H1 (cell line): ENCODE data around the gene PPRC1. TPM values are rescaled to one million over a fixed set of nuclear protein-coding genes. Genes with fewer than 3 reads are reported as not detected.

Experiments
- CHD7 ChIP-seq: fragments of 300-600 bp; sonication (generic); IDR thresholded peaks from 2 replicates; pipeline ENCODE4 v1.7.1; 2012; ENCODE audit warnings: low read length, moderate library complexity, mild to moderate bottlenecking, inconsistent platforms; ENCODE audit not compliant: insufficient replicate concordance
- polyA plus RNA-seq, 7 experiments: library from polyadenylated mRNA; depleted of rRNA in 3 of 7; stranded (reverse) in 5 of 7; unstranded in 2 of 7; fragments of >200 nt in 5 of 7; fragments of 200-250 nt in 2 of 7; gene quantifications; 1 replicate in 5 of 7; 2 replicates in 1 of 7; 4 replicates in 1 of 7; pipeline versions ENCODE4 v1.2.1 to v1.2.3, GENCODE V29; 2011 to 2013; ENCODE audit warnings: missing spikeins in 2 of 7, mixed read lengths in 2 of 7
- total RNA-seq: library from RNA; stranded (reverse); fragmentation: NEBNext Ultra II Directional; extraction: Animal tissue kit (Norgen Biotek cat#: 25700); gene quantifications from 2 replicates; pipeline ENCODE4 v1.2.1, GENCODE V29; 2021

The PPRC1 gene
- total and polyA plus RNA-seq, 2 of the 8 experiments (the other 6 are each of a cell fraction or from before 2014, with no cell fraction given): 46.5 to 88.4 TPM

- TF ChIP-seq CHD7: no peak
These were observed 15.4 kb downstream of the PPRC1 start (continued) for GRCh38 chr10:102148275-102148674.
